Esophagus squamous epithelium (tissue), 4 donors: ENCODE results near the gene NSD2.

Source experiments
- POLR2A ChIP-seq, 4 donors: fragments of 450-650 bp; IDR thresholded peaks; one replicate each; pipeline ENCODE4 v1.6.1; 2017; ENCODE audit warnings: antibody characterized with exemption in 4 of 4, mild to moderate bottlenecking in 4 of 4, moderate library complexity in 3 of 4
- TF ChIP-seq, protein P1 (sequence below), 6 experiments: fragments of 450-650 bp in 4 of 6; fragments of 200-600 bp in 2 of 6; sonication (generic) in 2 of 6; IDR thresholded peaks; one replicate each; pipeline ENCODE4 v1.5.1; 2016 to 2019; ENCODE audit warnings: antibody characterized with exemption in 6 of 6, mild to moderate bottlenecking in 4 of 6, moderate library complexity in 4 of 6

DNA sequence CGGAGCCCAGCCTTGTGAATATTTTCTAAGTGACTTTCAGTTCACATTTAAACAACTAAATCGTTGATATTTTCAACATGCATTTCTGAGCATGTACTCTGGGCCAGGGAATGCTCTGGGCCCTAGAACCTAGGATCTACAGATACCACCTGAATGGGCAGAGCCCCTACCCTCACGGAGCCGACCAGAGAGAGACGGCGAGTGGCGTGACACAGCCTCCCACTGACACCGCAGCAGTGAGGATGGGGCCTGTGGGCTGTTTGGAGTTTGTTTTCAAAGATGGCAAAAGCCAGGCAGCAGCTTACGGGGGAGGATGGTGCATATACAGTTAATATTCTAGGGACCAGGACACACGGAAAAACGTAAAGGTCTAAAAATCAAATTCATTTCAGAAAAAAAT is 119.9 kb downstream of the NSD2 start:
- TF ChIP-seq, protein P1, sequence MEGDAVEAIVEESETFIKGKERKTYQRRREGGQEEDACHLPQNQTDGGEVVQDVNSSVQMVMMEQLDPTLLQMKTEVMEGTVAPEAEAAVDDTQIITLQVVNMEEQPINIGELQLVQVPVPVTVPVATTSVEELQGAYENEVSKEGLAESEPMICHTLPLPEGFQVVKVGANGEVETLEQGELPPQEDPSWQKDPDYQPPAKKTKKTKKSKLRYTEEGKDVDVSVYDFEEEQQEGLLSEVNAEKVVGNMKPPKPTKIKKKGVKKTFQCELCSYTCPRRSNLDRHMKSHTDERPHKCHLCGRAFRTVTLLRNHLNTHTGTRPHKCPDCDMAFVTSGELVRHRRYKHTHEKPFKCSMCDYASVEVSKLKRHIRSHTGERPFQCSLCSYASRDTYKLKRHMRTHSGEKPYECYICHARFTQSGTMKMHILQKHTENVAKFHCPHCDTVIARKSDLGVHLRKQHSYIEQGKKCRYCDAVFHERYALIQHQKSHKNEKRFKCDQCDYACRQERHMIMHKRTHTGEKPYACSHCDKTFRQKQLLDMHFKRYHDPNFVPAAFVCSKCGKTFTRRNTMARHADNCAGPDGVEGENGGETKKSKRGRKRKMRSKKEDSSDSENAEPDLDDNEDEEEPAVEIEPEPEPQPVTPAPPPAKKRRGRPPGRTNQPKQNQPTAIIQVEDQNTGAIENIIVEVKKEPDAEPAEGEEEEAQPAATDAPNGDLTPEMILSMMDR (IDR thresholded peaks at IDR 0.05), result no peak
- no peak for TF ChIP-seq POLR2A (IDR thresholded peaks at IDR 0.05)
